ENCODE measurements around the gene PDE4D.

The PDE4D gene

DNA sequence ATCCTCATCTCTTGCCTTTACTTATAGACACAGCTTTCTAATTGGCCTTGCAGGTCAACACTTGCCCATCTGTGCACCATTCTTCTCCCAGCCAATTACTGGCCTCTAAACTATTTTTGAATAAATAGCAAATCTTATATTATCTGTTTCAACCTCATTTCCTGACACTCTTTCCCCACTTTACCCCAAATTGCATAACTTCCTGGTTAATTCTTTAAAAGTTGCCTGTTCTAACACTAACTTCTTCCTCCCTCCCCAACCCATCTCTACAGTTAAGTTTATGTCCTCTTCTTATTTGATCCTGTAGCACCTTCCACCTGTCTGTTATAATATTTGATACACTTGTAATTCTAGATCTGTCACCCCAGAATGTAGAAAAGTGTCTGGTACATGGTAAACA lies 372.1 kb downstream of the PDE4D start:
- no peak for TF ChIP-seq ZFX (IDR thresholded peaks at IDR 0.05; ENCODE audit: borderline replicate concordance)
- TF ChIP-seq, protein P1, sequence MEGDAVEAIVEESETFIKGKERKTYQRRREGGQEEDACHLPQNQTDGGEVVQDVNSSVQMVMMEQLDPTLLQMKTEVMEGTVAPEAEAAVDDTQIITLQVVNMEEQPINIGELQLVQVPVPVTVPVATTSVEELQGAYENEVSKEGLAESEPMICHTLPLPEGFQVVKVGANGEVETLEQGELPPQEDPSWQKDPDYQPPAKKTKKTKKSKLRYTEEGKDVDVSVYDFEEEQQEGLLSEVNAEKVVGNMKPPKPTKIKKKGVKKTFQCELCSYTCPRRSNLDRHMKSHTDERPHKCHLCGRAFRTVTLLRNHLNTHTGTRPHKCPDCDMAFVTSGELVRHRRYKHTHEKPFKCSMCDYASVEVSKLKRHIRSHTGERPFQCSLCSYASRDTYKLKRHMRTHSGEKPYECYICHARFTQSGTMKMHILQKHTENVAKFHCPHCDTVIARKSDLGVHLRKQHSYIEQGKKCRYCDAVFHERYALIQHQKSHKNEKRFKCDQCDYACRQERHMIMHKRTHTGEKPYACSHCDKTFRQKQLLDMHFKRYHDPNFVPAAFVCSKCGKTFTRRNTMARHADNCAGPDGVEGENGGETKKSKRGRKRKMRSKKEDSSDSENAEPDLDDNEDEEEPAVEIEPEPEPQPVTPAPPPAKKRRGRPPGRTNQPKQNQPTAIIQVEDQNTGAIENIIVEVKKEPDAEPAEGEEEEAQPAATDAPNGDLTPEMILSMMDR (IDR thresholded peaks at IDR 0.05): no peak
- no peak overlapping the region for H3K27ac ChIP-seq

DNA sequence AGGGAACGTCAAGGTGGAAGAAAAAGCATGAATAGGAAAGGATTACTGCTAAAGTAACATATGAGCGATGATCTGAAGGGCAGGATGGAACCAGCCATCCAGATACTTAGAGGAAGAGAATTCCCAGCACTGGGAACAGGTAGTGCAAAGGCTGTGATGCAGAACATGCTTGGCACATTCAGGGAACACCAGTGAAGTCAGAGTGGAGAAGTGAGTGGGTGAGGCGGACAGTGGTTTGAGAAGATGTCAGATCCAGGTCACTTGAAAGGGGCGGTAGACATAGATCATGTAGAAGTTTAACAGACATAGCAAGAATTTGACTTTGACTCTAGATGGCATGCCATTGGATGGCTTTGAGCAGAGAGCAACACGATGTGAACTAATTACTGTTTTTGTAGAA lies 374.2 kb downstream of the PDE4D start:
- H3K27ac ChIP-seq: no peak overlapping the region
- no peak for TF ChIP-seq ZFX (IDR thresholded peaks at IDR 0.05; ENCODE audit: borderline replicate concordance)
- TF ChIP-seq, protein P1 (IDR thresholded peaks at IDR 0.05): no peak

DNA sequence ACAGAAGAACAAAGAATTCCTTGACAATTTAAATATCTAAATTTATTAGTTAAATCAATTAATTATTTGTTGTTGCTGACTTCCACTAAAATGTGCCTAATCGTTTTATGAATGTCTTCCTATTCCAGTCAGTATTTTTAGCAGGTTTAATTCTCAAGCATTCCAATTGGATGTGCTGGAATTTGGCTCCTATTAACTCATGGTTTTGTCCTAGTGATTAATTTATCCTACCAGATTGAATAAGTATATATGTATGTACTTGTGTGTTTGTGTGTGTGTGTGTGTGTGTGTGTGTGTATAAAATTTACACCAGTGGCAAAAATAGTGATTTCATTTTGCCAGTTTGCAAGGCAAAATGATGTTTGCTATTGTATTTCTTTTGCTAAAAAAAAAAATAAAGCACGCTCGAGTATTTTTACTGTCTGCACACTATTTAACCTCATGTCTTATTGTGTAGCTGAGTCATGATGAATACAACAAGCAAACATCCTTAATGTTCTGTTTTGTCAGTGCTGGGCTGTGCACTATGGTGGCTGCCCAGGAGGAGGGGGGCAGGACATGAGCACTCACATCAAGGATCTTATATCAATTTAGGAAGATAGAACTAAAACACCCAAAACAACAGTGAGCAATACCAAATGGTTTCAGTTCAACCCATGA lies 375.5 kb downstream of the PDE4D start:
- TF ChIP-seq, protein P1 (IDR thresholded peaks at IDR 0.05): no peak
- TF ChIP-seq ZFX (IDR thresholded peaks at IDR 0.05; ENCODE audit: borderline replicate concordance): no peak

GRCh38 chr5:59516161-59516560 lies 377.4 kb downstream of the PDE4D start:
- no peak for TF ChIP-seq ZFX (IDR thresholded peaks at IDR 0.05; ENCODE audit: borderline replicate concordance)
- TF ChIP-seq, protein P1 (IDR thresholded peaks at IDR 0.05): no peak

More for the DNA sequence above, 375.5 kb downstream of the PDE4D start:
- H3K27ac ChIP-seq: no peak overlapping the region

GRCh38 chr5:59506285-59506877 lies 387.1 kb downstream of the PDE4D start:
- H3K27ac ChIP-seq: no peak overlapping the region
- TF ChIP-seq, protein P1 (IDR thresholded peaks at IDR 0.05): peak; percentile 77
- no peak for TF ChIP-seq ZFX (IDR thresholded peaks at IDR 0.05; ENCODE audit: borderline replicate concordance)

More at GRCh38 chr5:59516161-59516560, 377.4 kb downstream of the PDE4D start:
- H3K27ac ChIP-seq: no peak overlapping the region

DNA sequence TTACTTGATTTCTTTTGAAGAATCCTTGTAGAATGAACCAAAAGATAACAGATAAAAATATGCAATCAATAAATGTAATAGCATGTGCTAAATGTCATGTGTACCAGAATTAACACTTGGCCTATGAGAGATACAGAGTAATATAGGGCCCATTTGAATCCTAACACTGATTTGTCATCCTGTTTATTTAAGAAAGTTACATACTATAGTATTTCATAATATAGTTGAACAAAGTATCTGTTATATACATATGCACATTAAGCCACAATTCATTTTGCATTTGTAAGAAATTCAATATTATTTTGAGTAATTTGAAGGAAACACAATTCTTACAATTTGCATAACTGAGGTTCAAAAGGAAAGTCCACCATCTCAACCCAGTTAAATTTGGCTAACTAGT lies 389.5 kb downstream of the PDE4D start:
- H3K27ac ChIP-seq: no peak overlapping the region
- TF ChIP-seq ZFX (IDR thresholded peaks at IDR 0.05; ENCODE audit: borderline replicate concordance): no peak
- TF ChIP-seq, protein P1 (IDR thresholded peaks at IDR 0.05): no peak

GRCh38 chr5:59503220-59503619 lies 390.3 kb downstream of the PDE4D start:
- H3K27ac ChIP-seq: no peak overlapping the region
- no peak for TF ChIP-seq ZFX (IDR thresholded peaks at IDR 0.05; ENCODE audit: borderline replicate concordance)
- TF ChIP-seq, protein P1 (IDR thresholded peaks at IDR 0.05): no peak

All from 22Rv1 (cell line).